HG02973 (cell line): ENCODE data around the gene FITM2.

Source experiments
- ATAC-seq: cut with Tn5 transposase; IDR thresholded peaks from one replicate; pipeline ENCODE4 v1.9.1; 2021; ENCODE audit warnings: moderate library complexity; ENCODE audit not compliant: unreplicated experiment

Gene FITM2

GRCh38 chr20:44284032-44284431 lies 27.0 kb downstream of the FITM2 start:
- no peak for ATAC-seq

GRCh38 chr20:44282192-44282591 lies 28.8 kb downstream of the FITM2 start:
- ATAC-seq: no peak

GRCh38 chr20:44280387-44280786 lies 30.6 kb downstream of the FITM2 start:
- no peak for ATAC-seq

GRCh38 chr20:44279228-44279627 lies 31.8 kb downstream of the FITM2 start:
- ATAC-seq: no peak

GRCh38 chr20:44274303-44275017 lies 36.5 kb downstream of the FITM2 start:
- ATAC-seq: no peak

GRCh38 chr20:44273231-44274215 lies 37.5 kb downstream of the FITM2 start:
- no peak for ATAC-seq

GRCh38 chr20:44271915-44272663 lies 38.9 kb downstream of the FITM2 start:
- ATAC-seq: no peak

- no peak for ATAC-seq
Observed at GRCh38 chr20:44268802-44269201, 42.2 kb downstream of the FITM2 start.

GRCh38 chr20:44264287-44264686 lies 46.7 kb downstream of the FITM2 start:
- no peak for ATAC-seq

- ATAC-seq: no peak
Observed at GRCh38 chr20:44258226-44258890, 52.6 kb downstream of the FITM2 start.

GRCh38 chr20:44256961-44257360 lies 54.0 kb downstream of the FITM2 start:
- ATAC-seq: no peak

GRCh38 chr20:44255942-44256341 lies 55.1 kb downstream of the FITM2 start:
- no peak for ATAC-seq

GRCh38 chr20:44254073-44254472 lies 56.9 kb downstream of the FITM2 start:
- ATAC-seq: no peak

GRCh38 chr20:44253528-44253927 lies 57.5 kb downstream of the FITM2 start:
- ATAC-seq: no peak
